Measurements from ENCODE around the gene CIT.

GRCh38 chr12:119822046-119822445, 55.1 kb downstream of the CIT start:
- TF ChIP-seq CTCF (conservative IDR thresholded peaks at IDR 0.05 in 1 of 2, IDR thresholded peaks at IDR 0.05 in 1 of 2; ENCODE audit: extremely low read depth in 1 of 2, insufficient read depth in 1 of 2, low read depth in 1 of 2, low read length in 2 of 2) (no peak), EZH2 (IDR thresholded peaks at IDR 0.05; ENCODE audit: borderline replicate concordance, low read length) (no peak)
